ENCODE data around the gene GSE1.

GRCh38 chr16:85716680-85717038 lies 103.5 kb downstream of the GSE1 start:
- TF ChIP-seq CTCF (IDR thresholded peaks at IDR 0.05) (no peak), ZFX (IDR thresholded peaks at IDR 0.05; ENCODE audit: borderline replicate concordance) (no peak)
